GM20431 (cell line): ENCODE results near the gene DNAJB7.
"Not testable (repeated sequence)": the region's sequence is repeated elsewhere in the genome, so short reads cannot be mapped to it uniquely, and the experiment has no call there.

Experiments
- in situ Hi-C: fragments of 300-500 bp; cut with MseI, MboI; formaldehyde crosslinking; loops from one replicate; pipeline ENCODE4 v1.15.0; 2020; ENCODE audit warnings: low sequenced_read_pairs; ENCODE audit not compliant: unreplicated experiment

The DNAJB7 gene

DNA sequence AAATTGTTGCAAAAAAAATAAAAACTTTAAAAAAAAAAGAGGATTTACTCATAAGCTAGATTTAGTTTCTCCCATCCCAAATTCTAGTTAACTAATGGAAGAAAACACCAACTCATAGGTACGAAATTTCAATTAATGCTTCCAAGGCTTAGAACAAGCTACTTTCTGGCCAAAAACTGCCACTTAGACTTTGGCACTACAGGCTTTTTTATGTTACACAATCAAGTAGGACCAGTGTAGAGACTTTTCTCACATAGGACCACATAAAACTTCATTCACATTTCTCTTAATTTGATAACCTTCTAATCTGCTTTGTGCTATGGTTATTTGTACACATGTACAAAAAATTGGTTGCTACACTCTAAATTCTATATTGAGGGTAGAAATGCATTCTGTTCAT is 8.6 kb downstream of the DNAJB7 start:
- in situ Hi-C loops: no loop called here

DNA sequence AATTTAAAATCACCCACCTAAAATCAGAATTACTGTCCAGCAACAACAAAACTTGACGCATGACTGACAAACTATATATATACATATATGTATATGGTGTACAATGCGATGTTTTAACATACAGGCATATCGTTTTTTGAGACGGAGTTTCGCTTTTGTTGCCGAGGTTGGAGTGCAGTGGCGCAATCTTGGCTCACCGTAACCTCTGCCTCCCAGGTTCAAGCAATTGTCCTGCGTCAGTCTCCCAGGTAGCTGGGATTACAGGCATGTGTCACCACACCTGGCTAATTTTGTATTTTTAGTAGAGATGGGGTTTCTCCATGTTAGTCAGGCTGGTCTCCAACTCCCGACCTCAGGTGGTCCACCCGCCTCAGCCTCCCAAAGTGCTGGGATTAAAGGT is 16.1 kb downstream of the DNAJB7 start:
- in situ Hi-C loops: not testable (repeated sequence)

DNA sequence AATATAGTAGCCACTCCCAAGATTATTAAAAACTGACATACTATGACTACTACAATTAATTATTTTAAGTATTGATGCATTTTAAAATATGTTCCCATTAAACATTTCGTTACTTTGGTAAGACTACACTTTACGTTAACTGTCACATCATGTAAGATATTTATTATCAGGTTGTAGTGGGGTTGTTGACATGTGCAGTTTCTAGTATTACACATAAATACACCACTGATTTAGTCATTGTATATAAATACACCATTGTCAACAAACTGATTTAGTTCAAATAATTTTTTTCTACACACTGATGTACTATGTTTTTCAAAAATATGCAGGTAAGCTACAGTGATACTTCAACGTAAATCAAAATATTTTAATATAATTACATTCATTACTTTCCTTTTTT is 17.0 kb downstream of the DNAJB7 start:
- in situ Hi-C loops: no loop called here

DNA sequence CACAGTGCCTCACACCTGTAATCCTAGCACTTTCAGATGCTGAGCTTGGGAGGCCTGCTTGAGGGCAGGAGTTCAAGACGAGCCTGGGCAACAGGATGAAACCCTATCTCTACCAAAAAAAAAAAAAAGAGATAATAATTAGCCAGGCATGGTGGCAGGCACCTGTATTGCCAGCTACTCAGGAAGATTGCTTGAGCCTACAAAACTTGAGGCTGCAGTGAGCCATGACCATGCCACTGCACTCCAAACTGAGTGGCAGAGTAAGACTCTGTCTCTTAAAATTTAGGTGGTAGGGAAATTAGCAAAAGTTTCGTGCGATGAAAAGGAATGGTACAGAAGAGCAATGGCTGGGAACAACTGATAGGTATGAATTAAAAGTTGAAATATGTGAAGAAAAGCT is 23.4 kb downstream of the DNAJB7 start:
- in situ Hi-C loops: no loop called here

DNA sequence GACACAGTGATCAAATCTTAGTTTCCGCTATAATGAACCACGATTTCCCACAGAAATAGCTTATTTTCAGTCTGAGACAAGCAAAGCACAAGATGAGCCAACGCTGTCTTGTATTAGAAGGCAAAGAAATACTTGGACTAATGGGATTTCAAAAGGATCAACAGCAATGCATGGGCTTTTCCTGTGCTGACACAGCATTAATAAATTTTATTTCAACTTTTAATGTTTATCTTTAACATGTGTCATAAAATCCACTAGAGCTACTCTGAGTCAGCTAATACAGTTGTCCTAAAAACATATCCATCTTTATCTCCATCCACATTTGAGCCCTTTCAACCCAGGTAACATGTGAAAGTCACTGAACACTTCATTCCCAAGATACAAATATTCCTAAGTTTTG is 27.3 kb downstream of the DNAJB7 start:
- in situ Hi-C loops: no loop called here

DNA sequence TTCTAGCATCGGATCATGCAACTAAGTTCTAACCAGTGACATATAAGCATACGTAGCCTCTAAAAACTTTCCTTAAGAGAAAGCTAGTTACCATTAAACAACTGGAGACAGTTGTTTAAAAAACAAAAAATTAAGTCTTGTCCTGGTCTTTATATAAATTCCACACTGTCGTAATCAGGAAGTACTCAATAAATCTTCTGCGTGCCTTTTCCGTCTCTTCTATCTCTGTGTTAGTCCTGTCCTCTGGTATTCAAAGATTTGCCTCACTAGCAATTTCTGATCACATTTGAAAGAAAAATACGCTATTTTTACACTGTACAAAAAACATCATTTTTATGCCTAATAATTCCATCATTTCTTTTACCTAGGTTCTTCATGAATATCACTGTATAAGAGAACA is 32.8 kb downstream of the DNAJB7 start:
- in situ Hi-C loops: no loop called here

DNA sequence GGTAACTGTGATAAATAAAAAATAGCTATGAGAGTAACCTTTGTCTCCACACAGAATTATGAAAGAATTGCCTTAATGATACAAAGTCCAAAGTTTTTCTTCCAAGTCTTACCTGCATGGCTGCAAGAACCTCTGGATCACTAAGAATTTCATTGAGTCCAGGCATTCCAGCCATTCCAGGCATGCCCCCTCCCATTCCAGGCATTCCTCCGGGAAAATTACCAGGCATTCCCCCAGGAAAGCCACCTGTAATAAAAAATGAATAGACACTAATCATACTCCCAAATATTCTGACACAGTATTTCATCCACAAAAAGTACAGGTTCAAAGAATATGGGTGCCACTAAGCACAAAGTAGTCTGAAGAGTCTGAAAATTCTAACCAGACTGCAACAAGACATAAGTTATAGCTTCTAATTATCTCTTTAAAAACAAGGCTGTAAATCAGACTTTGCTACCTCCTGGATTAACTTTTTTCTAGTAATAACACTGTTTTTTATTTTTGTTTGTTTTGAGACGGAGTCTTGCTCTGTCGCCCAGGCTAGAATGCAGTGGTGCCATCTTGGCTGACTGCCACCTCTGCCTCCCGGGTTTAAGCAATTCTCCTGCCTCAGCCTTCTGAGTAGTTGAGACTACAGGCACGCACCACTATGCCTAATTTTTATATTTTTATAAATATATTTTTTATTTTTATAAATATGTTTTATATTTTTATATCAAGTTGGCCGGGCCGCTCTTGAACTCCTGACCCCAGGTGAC is 34.8 kb downstream of the DNAJB7 start:
- in situ Hi-C loops: no loop called here

DNA sequence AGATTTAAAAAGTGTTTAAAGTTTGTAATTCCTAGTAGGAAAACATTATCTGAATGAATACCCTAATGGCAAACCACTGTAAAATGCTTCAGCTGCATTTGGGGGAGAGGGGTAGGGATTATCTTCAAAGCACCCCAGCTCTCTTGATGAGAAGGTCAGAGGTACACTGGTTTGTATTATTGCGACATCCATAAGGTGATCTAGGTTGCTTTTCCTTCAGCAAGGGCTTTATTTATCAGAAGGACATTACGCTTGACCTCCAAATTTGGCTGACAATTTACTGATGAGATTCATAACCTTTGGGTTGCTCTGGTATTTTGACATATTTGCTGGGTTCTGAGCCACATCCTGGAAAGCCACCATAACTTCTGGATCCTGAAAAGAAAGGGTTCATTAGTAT is 35.6 kb downstream of the DNAJB7 start:
- in situ Hi-C loops: not testable (repeated sequence)

DNA sequence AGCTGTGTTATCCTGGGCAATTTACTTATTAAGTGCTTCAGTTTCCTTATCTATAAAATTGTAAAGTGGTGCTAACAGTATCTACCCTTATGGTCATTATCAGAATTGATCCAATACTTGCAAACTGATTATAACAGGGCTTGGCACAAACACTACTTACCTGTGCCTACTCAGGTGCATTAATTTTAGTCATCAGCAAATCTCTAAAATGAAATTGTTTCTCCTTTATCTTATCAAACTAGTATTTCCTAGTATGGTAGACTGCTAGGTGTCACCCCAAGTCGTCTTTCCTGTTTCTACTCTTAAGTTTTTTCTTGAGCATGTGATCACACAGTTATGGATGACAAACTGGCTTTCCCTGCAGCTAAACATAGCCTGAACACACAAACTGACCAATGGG is 38.5 kb downstream of the DNAJB7 start:
- in situ Hi-C loops: no loop called here

DNA sequence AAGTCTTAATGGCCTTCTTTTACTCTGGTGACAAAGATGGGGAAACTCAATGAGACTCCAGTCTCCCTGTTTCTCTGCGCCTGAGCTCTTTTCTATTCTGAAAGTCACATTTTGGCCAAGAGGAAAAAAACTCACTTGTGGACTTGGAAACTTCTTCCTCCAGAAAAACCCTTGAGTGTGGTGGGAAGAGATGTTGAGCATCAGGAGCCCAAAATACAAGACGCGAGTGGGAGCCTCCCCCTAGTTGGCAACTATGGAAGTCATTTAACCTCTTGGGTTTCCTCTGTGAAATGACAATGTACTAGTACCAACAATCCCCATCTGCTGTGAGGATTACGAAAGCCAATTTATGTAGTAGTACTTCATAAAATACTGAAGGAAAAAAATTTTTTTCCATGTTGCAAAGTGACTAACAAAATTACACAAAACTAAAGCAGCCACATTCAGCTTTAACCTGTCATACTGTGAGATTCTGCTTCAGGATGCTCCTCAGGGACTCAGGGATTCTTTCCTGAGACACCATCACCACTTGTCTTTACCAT is 42.2 kb downstream of the DNAJB7 start:
- in situ Hi-C loops: no loop called here

DNA sequence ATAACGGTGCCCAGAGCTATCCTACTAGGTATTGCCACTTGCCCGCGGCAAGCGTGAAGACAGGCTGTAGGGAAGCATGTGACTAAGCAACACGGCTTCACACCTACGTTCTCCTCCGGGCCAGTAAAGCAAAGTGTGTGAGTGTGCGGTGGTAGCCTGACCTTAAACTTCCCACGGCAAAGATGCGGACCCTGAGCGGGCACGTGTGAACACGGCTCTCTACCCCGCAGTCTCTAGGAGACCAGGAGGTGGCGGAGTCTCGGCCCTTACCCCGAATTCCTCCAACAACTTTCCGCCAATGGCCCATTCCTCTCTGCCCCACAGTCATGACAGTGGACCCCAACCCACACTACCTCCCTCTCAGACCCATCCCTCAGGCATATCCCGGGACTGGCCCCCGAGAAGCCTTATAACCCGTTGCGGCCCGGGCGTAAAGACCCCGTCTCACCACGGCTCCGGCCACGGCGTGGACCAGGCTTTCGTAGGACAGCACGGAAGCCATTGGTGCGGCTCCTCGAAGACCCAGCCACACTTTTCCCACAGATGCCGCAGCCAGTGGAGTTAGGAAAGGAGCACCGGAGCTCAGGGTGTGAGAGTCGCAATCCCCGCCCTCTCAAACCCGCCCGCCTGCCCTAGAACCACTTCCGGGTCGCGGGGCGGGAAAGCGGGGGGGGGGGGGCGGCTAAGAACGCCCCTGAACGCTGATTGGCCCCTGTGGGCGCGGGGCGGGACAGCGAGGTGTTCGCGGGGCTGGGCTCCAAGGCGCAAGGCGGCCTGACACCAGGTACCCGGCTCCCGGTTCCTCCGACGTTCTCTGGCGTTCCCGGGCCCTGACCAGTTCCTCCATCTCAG is 42.9 kb downstream of the DNAJB7 start, which contains the start of gene SLC25A17:
TSS of gene SLC25A17 (minus strand) at position 600 of the 852 bp plus-strand sequence. CDS start at position 502, 98 bp downstream.
- in situ Hi-C loops: no loop called here

DNA sequence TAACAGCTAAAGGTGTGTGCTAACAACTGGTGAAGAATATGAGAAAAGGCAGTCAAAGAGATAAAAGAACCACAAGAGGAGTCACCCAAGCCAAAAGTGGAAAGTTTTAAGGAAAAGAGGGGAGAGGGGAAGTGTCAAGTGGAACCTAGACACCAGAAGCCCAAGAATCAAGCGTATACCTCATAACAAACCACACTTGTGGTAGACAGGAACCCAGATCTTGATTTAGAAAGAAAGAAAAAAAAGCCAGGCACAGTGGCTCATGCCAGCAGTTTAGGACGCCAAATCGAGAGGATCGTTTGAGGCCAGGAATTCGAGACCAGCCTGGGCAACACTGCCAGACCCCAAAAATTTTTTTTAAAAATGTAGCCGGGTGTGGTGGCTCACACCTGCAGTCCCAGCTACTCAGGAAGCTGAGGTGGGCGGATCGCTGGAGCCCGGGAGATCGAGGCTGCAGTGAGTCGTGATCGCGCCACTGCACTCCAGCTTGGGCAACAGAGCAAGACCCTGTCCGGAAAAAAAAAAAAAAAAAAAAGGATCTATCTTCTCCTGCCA is 43.6 kb downstream of the DNAJB7 start:
- in situ Hi-C loops: no loop called here

DNA sequence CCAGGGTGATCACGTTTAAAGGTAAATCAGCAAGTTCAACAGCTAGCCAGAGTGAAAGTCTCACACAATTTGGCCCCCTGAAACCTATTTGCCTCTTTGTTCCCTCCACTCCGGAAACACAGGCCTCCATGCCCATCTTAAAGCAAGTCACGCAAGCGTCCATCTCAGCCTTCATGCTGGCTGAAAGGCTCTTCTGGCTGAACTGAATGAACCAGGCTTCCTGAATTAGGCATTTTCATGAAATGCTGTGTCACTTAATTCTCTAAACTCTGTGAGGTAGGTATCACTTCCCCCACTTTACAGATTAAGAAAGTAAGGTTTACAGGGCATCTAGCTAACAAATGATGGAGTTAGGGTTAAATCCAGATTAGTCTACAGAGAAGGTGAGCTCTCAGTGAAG is 44.2 kb downstream of the DNAJB7 start:
- in situ Hi-C loops: no loop called here

DNA sequence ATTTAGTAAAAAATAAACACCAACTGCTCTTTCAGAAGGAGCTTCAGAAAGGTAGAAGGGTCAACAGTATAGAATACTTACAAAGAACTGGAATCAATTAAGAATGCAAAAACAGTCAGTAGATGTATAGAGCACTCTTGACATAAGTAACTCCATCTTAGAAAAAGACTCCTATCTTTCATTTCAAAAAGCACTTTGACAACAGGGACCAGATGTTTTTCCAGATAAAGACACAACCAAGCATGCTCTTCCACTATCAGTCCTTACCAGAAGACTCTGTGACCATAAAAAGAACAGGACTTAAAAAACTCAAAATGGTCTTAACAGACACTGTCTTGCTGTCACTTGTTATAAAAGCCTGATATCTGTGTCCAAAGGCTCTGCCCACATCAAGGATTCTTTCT is 48.0 kb downstream of the DNAJB7 start:
- in situ Hi-C loops: no loop called here
